Measurements from ENCODE around the gene FYB2.

- TF ChIP-seq YY1 (IDR thresholded peaks at IDR 0.05; ENCODE audit: insufficient read depth, insufficient read length) = no peak
- no peak for TF ChIP-seq SUZ12 (IDR thresholded peaks at IDR 0.05; ENCODE audit: extremely low read depth, insufficient read depth, insufficient read length)
Measured at GRCh38 chr1:56726706-56727105, 92.5 kb downstream of the FYB2 start.

Measured in NT2/D1 (cell line).